ENCODE data around the gene CNP.
"Not testable (repeated sequence)": the region's sequence is repeated elsewhere in the genome, so short reads cannot be mapped to it uniquely, and the experiment has no call there.

CNP gene

DNA sequence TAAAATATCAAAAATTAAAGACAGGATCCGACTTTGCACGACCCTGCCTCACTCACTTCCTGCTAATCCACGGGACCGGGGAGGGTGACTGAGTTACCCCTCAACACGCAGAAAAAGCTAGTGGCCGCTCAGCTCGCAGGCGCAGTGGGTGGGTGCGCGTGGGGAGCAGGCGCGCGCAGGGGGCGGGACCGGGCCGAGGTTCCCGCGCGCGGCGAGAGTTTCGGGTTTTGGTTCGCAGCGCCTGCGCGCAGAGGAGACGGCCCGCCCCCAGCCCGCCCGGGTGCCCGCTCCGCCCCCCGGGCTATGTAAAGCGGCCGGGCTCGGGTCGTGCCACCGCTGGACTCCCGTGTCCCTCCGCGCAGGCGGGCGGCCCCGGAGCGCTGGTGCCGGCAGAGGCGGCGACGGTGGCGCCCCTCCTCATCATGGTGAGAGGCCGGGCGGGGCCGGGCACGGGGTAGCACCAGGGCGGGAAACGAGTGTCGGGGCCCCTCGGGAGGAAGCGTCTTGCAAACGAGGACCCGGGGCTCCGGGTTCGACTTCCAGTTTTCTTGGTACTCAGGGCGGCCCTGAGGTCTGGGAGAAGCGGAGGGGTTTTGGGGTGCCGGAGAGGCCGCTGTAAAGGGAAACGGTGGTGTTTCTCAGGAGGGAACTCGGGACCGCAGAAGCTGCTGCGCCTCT is at the start of gene CNP:
CNP (plus strand) TSS at position 333 of the 678 bp plus-strand sequence; CDS start at position 423, 90 bp downstream.
- peak; percentile 77 to 88 (median 86) for DNase-seq (ENCODE audit: low read depth in 4 of 4, low spot score in 1 of 4)

DNA sequence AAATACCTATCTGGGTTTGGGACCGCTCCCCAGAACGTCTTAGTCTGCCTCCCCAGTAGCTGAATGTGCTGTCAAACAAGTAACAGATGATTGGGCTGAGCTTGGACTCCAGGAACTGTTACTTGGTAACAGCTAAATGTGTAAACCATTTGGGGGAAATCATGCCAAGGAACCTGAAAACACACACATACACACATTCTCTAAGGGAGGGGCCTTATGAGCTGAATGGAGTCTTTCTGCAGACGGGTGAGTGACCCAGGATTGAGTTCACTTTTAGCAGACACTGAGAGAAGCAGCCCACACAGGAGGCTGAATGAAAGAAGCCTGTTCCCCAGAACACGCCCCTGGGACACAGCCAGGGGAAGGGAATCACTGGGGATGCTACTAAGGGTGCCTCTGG is 49.4 kb upstream of the CNP start:
- no peak for DNase-seq (ENCODE audit: low read depth in 4 of 4, low spot score in 1 of 4)

GRCh38 chr17:41917679-41918313 is 48.8 kb upstream of the CNP start:
- peak in 3 of 4 experiments; percentile 16 to 25 (median 18) for DNase-seq (ENCODE audit: low read depth in 4 of 4, low spot score in 1 of 4)

- DNase-seq (ENCODE audit: low read depth in 4 of 4, low spot score in 1 of 4), result peak; percentile 87 to 97 (median 90)
Observed at GRCh38 chr17:41918314-41919164, 48.1 kb upstream of the CNP start, which contains the start of gene ACLY. Gene ACLY, minus strand, starts transcription at chr17:41918951. Its CDS starts 5,078 bp downstream, at chr17:41913873.

- no peak for DNase-seq (ENCODE audit: low read depth in 4 of 4, low spot score in 1 of 4)
Observed at GRCh38 chr17:41919165-41919817, 47.3 kb upstream of the CNP start.

DNA sequence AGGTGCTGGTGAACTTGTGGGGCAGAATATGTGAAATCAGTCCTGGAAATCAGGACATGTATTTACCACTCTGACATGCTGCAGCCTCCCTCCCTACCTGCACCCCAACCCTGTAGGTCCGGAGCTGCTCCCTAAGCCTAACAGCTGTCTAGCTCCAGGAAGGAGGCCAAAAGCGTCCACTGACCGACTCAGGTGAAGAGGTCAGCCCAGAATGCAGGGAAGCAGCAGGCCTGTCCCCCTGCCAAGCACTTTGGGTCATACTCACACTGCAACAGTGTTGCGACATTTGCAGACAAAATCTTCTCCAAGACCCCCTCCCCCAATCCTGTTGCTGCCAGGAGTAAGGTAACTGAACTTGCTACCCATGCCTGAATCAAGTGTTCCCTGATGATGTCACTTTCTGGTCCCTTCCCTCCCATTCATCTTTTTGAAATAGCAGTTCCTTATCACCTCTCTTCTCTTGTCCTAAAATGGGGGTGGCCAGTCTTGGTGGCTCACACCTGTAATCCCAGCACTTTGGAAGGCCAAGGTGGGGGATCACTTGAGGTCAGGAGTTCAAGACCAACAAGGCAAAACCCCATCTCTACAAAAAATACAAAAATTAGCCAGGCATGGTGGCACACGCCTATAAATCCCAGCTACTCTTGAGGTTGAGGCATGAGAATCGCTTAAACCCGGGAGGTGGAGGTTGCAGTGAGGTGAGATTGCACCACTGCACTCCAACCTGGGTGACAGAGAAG is 46.6 kb upstream of the CNP start:
- DNase-seq (ENCODE audit: low read depth in 4 of 4, low spot score in 1 of 4), result no peak

GRCh38 chr17:41920580-41920955 is 46.0 kb upstream of the CNP start:
- DNase-seq (ENCODE audit: low read depth in 4 of 4, low spot score in 1 of 4), result no peak

DNA sequence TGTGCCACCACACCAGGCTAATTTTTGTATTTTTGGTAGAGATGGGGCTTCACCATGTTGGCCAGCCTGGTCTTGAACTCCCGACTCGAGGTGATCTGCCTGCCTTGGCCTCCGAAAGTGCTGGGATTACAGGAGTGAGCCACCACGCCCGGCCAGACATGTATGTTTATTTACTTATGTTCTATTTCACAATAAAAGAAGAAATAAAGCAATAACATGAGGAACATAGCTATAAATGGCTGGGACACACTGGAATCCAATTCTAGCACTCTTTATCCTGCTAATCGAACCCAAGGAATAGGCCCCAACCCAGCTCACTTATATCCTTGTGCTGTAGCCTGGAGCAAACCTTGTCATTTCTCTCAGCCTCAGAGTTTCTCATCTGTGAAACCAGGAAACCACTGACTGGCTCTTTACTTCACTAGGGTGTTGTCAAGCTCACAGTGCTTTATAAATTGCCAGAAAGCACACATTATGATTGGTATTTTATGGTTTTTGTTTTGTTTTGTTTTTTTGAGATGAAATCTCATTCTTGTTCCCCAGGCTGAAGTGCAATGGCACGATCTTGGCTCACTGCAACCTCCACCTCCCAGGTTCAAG is 40.5 kb upstream of the CNP start:
- DNase-seq (ENCODE audit: low read depth in 4 of 4, low spot score in 1 of 4), result no peak

GRCh38 chr17:41928693-41929251 is 37.8 kb upstream of the CNP start:
- no peak for DNase-seq (ENCODE audit: low read depth in 4 of 4, low spot score in 1 of 4)

DNA sequence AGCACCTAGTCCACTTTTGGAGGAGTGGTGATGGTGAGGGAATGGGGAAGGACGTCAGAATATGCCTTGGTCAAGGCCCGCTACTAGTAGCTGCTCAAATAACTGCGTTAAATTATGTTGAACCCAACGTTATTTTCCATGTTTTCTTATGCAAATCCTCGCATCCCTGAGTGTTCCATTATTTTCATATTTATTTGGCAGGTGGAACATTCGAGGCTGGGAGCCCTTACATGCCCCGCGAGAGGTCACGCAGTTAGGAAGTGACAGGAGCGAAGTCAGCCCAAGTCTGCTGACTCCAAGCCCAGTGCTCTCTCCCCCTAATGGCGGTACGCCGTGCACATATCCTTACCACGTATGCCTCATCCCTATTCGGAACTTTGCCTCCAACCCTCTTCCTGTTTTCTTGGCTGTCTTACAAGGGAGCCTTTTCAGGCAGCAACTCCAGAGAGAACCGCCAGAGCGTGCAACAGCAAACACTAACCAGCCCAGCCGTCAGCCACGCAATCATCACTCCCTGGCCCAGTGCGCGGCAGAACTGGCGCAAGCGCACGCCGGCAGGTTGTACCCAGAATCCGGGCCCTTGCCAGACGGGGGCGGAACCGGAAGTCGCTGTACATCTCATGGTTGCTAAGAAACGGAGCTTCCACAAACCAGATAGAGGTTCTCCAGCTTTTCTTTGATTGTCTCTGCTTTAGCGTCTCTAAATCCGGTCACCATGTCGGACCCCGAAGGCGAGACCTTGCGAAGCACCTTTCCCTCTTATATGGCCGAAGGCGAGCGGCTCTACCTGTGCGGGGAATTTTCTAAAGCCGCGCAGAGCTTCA is 36.4 kb upstream of the CNP start, which contains the start of gene ODAD4:
ODAD4 (plus strand) TSS at position 609 of the 824 bp plus-strand sequence; CDS start at position 716, 107 bp downstream.
- peak; percentile 86 to 94 (median 91) for DNase-seq (ENCODE audit: low read depth in 4 of 4, low spot score in 1 of 4)

- not testable (repeated sequence) for DNase-seq (ENCODE audit: low read depth in 4 of 4, low spot score in 1 of 4)
Observed at GRCh38 chr17:41930833-41931156, 35.8 kb upstream of the CNP start.

DNA sequence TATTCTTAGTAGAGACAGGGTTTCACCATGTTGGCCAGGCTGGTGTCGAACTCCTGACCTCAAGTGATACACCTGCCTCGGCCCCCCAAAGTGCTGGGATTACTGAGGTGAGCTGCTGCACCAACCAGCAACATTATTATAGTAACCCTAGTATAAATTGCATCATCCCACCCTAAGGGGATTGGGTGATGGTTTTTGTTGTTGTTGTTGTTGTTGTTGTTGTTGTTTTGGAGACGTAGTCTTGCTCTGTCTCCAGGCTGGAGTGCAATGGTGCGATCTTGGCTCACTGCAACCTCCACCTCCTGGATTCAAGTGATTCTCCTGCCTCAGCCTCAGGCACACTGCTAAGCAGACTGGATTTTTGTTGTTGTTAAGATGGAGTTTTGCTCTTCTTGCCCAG is 34.9 kb upstream of the CNP start:
- not testable (repeated sequence) for DNase-seq (ENCODE audit: low read depth in 4 of 4, low spot score in 1 of 4)

DNA sequence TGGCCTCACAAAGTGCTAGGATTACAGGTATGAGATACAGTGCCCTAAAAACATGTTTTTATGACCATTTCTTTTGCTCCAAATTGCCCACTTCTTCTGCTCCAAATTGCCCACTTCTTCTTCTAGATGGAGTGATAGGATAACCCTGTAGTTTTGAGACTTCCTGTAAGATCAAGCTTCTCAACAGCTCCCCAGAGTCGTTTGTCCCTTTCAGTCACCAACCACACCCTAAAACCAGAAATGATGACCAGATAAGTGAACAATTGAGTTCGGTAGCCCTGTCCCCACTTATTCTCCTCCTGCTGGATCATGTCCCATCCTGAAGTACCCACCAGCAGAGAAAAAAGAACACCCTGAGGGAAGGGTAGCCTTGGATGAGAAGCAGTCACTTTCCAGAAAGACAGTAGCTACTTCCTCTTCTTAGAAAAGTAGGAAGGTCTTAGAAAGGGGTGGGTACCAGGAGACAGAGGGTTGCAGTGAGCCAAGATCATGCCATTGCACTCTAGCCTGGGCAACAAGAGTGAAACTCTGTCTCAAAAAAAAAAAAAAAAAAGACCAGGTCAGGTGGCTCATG is 33.7 kb upstream of the CNP start:
- DNase-seq (ENCODE audit: low read depth in 4 of 4, low spot score in 1 of 4), result no peak

DNA sequence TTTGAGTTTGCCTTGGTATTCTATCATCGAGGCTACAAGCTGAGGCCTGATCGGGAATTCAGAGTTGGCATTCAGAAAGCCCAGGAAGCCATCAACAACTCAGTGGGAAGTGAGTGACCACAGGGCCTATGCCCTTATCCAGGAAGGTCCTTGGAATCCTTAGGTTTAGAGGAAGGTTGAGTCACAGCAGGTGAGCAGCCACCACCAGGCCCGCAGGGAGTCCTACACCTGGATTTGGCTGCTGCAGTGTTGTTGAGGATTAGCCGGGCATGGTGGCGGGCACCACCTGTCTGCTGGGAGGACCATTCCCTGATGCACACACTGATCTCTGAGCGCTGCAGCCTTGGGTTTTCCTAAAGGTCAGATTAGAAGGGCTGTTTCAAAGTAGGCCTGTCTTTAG is 31.0 kb upstream of the CNP start:
- no peak for DNase-seq (ENCODE audit: low read depth in 4 of 4, low spot score in 1 of 4)

- DNase-seq (ENCODE audit: low read depth in 4 of 4, low spot score in 1 of 4), result no peak
Observed at GRCh38 chr17:41937970-41938954, 28.3 kb upstream of the CNP start.

DNA sequence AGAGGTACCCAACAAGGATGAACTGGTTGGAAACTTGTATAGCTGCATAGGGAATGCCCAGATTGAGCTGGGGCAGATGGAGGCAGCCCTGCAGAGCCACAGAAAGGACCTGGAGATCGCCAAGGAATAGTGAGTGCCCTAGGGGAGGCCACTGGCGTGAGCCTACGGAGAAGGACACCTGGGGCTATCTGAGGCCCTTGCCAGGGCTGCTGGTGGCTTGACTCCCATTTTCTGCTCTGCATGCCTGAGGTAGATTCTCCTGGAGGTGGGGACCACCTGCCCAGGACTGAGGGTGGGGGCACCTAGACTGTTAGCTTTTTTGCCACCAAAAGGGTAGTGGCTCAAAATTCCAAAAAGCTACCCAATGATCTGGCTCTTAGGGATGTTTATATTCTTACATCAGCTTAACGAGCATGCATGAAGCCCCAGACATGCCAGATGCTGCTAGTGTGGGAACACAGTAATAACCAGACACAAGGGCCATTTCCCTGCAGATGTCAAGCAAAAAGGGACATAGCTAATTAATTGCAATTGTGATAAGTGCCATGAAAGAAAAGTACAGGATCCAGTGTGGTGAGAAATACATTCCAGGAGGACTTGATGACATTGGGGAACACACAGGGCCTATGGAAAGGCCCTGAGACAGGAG is 27.4 kb upstream of the CNP start:
- no peak for DNase-seq (ENCODE audit: low read depth in 4 of 4, low spot score in 1 of 4)

- DNase-seq (ENCODE audit: low read depth in 4 of 4, low spot score in 1 of 4), result no peak
Observed at GRCh38 chr17:41939693-41940090, 26.9 kb upstream of the CNP start.

Measured in stimulated activated CD4-positive, alpha-beta T cell treated with anti-CD3 and anti-CD28 coated beads, Interleukin-1b, Interleukin-23, amount 100 ng/mL, for 24 hours (primary cell).